CD4-positive, alpha-beta T cell treated with Interleukin-4 for 4 hours (primary cell): ENCODE results near the gene ACSF2.

Experiments used
- DNase-seq: peaks from one replicate; pipeline ENCODE4 v3.0.0-alpha.2; 2020

ACSF2 gene

GRCh38 chr17:50505591-50506130 lies 79.6 kb downstream of the ACSF2 start:
- DNase-seq, result no peak

GRCh38 chr17:50506298-50506697 lies 80.3 kb downstream of the ACSF2 start:
- DNase-seq, result no peak

- DNase-seq, result peak; percentile 72
These were observed 82.0 kb downstream of the ACSF2 start, which contains the start of gene MYCBPAP for GRCh38 chr17:50507871-50508572. Gene MYCBPAP, plus strand, starts transcription at chr17:50508439. Its CDS starts 236 bp downstream, at chr17:50508675.

- no peak for DNase-seq
These were observed 82.8 kb downstream of the ACSF2 start for GRCh38 chr17:50508573-50509460.

GRCh38 chr17:50511058-50511457 lies 85.0 kb downstream of the ACSF2 start:
- peak; percentile 83 for DNase-seq

- DNase-seq, result no peak
These were observed 87.5 kb downstream of the ACSF2 start for GRCh38 chr17:50513495-50513894.

- no peak for DNase-seq
These were observed 88.4 kb downstream of the ACSF2 start for GRCh38 chr17:50514388-50514787.

- DNase-seq, result no peak
These were observed 89.1 kb downstream of the ACSF2 start for GRCh38 chr17:50514936-50515702.

GRCh38 chr17:50517011-50517410 lies 91.0 kb downstream of the ACSF2 start:
- DNase-seq, result no peak

GRCh38 chr17:50517504-50518383 lies 91.7 kb downstream of the ACSF2 start:
- no peak for DNase-seq

- DNase-seq, result no peak
These were observed 92.5 kb downstream of the ACSF2 start for GRCh38 chr17:50518384-50519023.

- no peak for DNase-seq
These were observed 93.3 kb downstream of the ACSF2 start for GRCh38 chr17:50519141-50519834.

- DNase-seq, result no peak
These were observed 94.5 kb downstream of the ACSF2 start for GRCh38 chr17:50520483-50520882.

- no peak for DNase-seq
These were observed 95.5 kb downstream of the ACSF2 start for GRCh38 chr17:50521514-50521913.

GRCh38 chr17:50522766-50523165 lies 96.7 kb downstream of the ACSF2 start:
- no peak for DNase-seq

- DNase-seq, result no peak
These were observed 97.2 kb downstream of the ACSF2 start for GRCh38 chr17:50523208-50523607.
